NT2/D1 (cell line): ENCODE measurements around the gene ANKRD55.

ENCODE experiments used
- DNase-seq: peaks from one replicate; pipeline ENCODE4 v3.0.0-alpha.2; 2011; ENCODE audit warnings: low read depth, low spot score
- H3K27me3 ChIP-seq: 2 replicates; pipeline ENCODE4 v1.6.0; 2011; ENCODE audit warnings: mild to moderate bottlenecking; ENCODE audit not compliant: insufficient read length, insufficient read depth
- H3K36me3 ChIP-seq: 2 replicates; pipeline ENCODE4 v1.6.1; 2011; ENCODE audit warnings: mild to moderate bottlenecking, low read length, mixed read lengths; ENCODE audit not compliant: insufficient read depth, insufficient read length
- H3K4me1 ChIP-seq: 2 replicates; pipeline ENCODE4 v1.5.1; 2011; ENCODE audit not compliant: insufficient read depth, insufficient read length
- H3K4me3 ChIP-seq: 2 replicates; pipeline ENCODE4 v1.5.1; 2011; ENCODE audit warnings: low read depth; ENCODE audit not compliant: insufficient read length
- H3K9ac ChIP-seq: 2 replicates; pipeline ENCODE4 v1.6.0; 2011; ENCODE audit warnings: low read depth; ENCODE audit not compliant: insufficient read length
- H3K9me3 ChIP-seq: 2 replicates; pipeline ENCODE4 v1.5.1; 2011; ENCODE audit warnings: mild to moderate bottlenecking, low read length; ENCODE audit not compliant: insufficient read depth
- SUZ12 ChIP-seq: IDR thresholded peaks from 2 replicates; pipeline ENCODE4 v1.6.1; 2011; ENCODE audit not compliant: insufficient read length, insufficient read depth; ENCODE audit errors: extremely low read depth
- YY1 ChIP-seq: IDR thresholded peaks from 2 replicates; pipeline ENCODE4 v1.6.1; 2011; ENCODE audit not compliant: insufficient read length, insufficient read depth
- ZNF274 ChIP-seq: IDR thresholded peaks from 2 replicates; pipeline ENCODE4 v1.6.1; 2011; ENCODE audit warnings: mild to moderate bottlenecking, low read depth, low read length

The ANKRD55 gene

GRCh38 chr5:56168066-56168478 lies 65.1 kb downstream of the ANKRD55 start:
- H3K9ac ChIP-seq = no peak overlapping the region
- H3K4me1 ChIP-seq = no peaks in the 10 kb centered on the region
- TF ChIP-seq ZNF274 = no peak
- no peak for TF ChIP-seq SUZ12
- TF ChIP-seq YY1 = no peak
- no peak for DNase-seq
- no peaks in the 10 kb centered on the region for H3K9me3 ChIP-seq
- no peaks in the 10 kb centered on the region for H3K27me3 ChIP-seq
- no peaks in the 10 kb centered on the region for H3K36me3 ChIP-seq
- no peak overlapping the region for H3K4me3 ChIP-seq

GRCh38 chr5:56167519-56167918 lies 65.6 kb downstream of the ANKRD55 start:
- no peaks in the 10 kb centered on the region for H3K4me1 ChIP-seq
- H3K27me3 ChIP-seq = no peaks in the 10 kb centered on the region
- no peak overlapping the region for H3K4me3 ChIP-seq
- TF ChIP-seq YY1 (no peak), SUZ12 (no peak), ZNF274 (no peak)
- no peaks in the 10 kb centered on the region for H3K36me3 ChIP-seq
- no peak for DNase-seq
- H3K9ac ChIP-seq = no peak overlapping the region
- no peaks in the 10 kb centered on the region for H3K9me3 ChIP-seq

GRCh38 chr5:56166671-56167385 lies 66.3 kb downstream of the ANKRD55 start:
- Histone ChIP-seq H3K27me3 (no peaks in the 10 kb centered on the region), H3K9me3 (no peaks in the 10 kb centered on the region), H3K4me3 (no peak overlapping the region), H3K36me3 (no peaks in the 10 kb centered on the region), H3K4me1 (peaks cover 3% of the 10 kb centered on the region), H3K9ac (no peak overlapping the region)
- no peak for DNase-seq
- no peak for TF ChIP-seq SUZ12

GRCh38 chr5:56164376-56164775 lies 68.8 kb downstream of the ANKRD55 start:
- TF ChIP-seq SUZ12 (no peak), ZNF274 (no peak), YY1 (no peak)
- DNase-seq = no peak
- H3K36me3 ChIP-seq = no peaks in the 10 kb centered on the region
- H3K9ac ChIP-seq = no peak overlapping the region
- H3K4me1 ChIP-seq = peaks cover 3% of the 10 kb centered on the region
- H3K4me3 ChIP-seq = no peak overlapping the region
- no peaks in the 10 kb centered on the region for H3K9me3 ChIP-seq
- no peaks in the 10 kb centered on the region for H3K27me3 ChIP-seq

GRCh38 chr5:56161927-56162326 lies 71.2 kb downstream of the ANKRD55 start:
- Histone ChIP-seq H3K9me3 (no peaks in the 10 kb centered on the region), H3K27me3 (no peaks in the 10 kb centered on the region), H3K4me3 (no peak overlapping the region), H3K4me1 (peaks cover 3% of the 10 kb centered on the region), H3K36me3 (no peaks in the 10 kb centered on the region), H3K9ac (no peak overlapping the region)
- DNase-seq = no peak
- no peak for TF ChIP-seq YY1
- TF ChIP-seq SUZ12 = no peak
- TF ChIP-seq ZNF274 = no peak

GRCh38 chr5:56161439-56161823 lies 71.7 kb downstream of the ANKRD55 start:
- Histone ChIP-seq H3K27me3 (no peaks in the 10 kb centered on the region), H3K36me3 (no peaks in the 10 kb centered on the region), H3K4me3 (no peak overlapping the region), H3K4me1 (peaks cover 3% of the 10 kb centered on the region), H3K9me3 (no peaks in the 10 kb centered on the region), H3K9ac (no peak overlapping the region)
- no peak for DNase-seq
- TF ChIP-seq SUZ12 (no peak), ZNF274 (no peak), YY1 (no peak)

GRCh38 chr5:56160723-56161438 lies 72.2 kb downstream of the ANKRD55 start:
- DNase-seq = no peak
- TF ChIP-seq ZNF274 (no peak), SUZ12 (no peak), YY1 (no peak)
- no peak overlapping the region for H3K9ac ChIP-seq

More at GRCh38 chr5:56160723-56161438, 72.2 kb downstream of the ANKRD55 start:
- no peaks in the 10 kb centered on the region for H3K27me3 ChIP-seq
- H3K36me3 ChIP-seq = no peaks in the 10 kb centered on the region
- H3K4me1 ChIP-seq = peaks cover 6% of the 10 kb centered on the region
- H3K9me3 ChIP-seq = no peaks in the 10 kb centered on the region
- H3K4me3 ChIP-seq = no peak overlapping the region
